Measurements from ENCODE around the gene GLRX3.

Gene GLRX3

DNA sequence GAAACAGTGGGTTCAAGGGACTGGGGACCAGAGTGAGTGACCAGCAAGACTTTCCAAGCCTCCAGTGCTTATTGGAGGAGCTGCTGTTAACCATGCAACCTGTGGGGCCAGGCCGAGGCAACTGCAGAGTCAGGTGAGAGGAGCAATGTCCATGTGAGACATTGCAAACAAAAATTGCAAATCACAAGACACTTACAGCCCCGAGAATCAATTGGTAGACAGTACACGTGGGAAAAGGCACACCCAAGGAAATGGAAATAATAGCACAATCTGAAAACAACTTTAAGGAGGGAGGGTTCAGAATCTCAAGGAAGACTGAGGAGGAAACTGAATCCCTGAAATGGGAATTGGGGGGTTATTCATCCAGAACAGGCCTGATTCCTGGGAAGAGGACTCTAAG, 72.6 kb downstream of the GLRX3 start:
- no peak for DNase-seq (ENCODE audit: low spot score)

DNA sequence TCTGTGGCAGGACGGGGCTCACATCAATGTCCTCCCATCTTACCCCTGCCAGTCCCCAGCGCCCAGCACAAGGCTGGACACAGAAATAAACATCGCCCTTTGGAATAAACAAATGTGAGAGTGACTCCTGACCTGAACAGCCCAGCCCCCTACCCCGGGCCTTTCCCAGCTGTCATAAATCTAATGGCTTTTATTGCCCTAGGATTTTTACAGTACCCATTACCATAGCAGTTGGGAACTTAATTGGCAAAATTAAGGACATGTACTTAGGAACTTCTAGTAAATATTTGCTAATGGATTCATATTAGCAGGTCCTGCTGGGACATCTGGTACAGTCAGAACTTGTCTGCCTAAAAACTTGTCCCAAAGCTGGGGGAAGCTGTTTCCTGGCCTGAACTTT, 76.6 kb downstream of the GLRX3 start:
- DNase-seq (ENCODE audit: low spot score) = no peak

DNA sequence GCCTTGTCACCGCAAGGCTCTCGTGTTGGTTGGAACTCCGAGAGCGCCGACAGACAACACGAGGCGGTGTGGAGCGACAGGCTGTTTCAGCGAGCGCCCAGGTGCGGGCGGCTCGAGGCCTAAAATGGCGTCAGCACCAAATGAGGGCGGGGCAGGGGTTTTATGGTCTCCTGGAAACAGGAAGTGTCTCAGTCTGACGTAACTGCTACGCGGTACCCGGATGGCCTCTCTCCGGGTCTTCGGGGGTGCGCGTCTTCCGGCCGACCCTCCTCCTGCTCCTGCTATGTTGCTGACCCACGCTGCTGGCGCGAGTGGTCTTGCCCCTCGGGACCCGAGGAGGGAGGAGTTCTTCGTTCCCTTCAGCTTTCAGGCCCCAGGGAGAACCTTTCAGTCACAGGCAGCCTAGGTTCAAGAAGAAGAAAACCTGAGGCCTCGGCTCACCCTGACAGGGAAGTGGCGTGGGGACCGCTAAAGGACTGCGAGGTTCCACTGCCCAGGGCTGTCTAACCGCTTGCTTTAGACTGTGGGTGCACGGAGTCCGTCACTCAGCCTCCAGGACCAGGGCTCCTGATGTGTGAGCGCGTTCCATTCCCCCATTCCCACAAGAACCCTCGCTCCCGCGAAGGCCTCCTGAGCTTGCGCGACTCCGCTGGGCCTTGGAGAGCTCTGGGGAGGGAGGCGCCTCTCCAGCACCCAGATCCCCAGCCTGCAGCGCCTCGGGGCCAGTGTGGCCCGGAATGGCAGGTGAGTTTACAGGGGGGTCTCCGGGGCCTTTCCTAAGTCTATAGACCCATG, 77.3 kb downstream of the GLRX3 start:
- no peak for DNase-seq (ENCODE audit: low spot score)

DNA sequence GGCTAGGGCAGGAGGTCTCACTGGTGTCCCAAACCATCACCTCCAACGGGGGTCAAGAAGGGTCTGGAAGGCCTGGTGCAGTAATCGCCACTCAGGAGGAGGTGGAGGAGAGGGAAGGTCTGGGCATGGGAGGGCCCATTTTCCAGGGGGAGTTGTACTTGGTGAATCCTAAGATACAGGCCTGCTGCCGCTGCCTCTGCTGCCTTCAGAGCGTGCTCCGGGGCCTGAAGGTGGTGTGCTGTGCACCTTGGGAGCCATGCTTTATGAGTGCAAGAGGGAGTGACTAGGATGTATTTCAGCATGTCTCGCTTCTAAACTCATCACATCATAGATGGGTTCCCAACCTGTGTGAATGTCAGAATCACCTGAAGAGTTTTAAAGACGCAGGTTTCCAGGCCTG, 78.2 kb downstream of the GLRX3 start:
- no peak for DNase-seq (ENCODE audit: low spot score)

GRCh38 chr10:130215151-130215930, 79.2 kb downstream of the GLRX3 start:
- no peak for DNase-seq (ENCODE audit: low spot score)

DNA sequence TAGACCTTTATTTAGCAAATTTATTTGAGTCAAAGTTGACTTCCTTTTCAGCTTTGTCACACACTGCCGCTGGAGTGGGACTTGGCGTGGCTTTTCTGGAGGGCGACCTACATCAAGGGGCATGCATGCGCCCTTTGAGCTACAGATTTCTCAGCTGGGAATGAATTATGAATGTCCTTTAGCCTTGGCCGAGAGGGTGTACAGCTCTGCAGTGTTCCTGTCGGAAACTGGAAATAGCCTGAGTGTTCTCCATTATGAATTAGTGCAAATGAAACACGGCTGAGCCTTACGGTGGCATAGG, 79.7 kb downstream of the GLRX3 start:
- no peak for DNase-seq (ENCODE audit: low spot score)

- DNase-seq (ENCODE audit: low spot score) = no peak
Observed at GRCh38 chr10:130218181-130218641, 82.0 kb downstream of the GLRX3 start.

GRCh38 chr10:130218936-130219335, 82.7 kb downstream of the GLRX3 start:
- DNase-seq (ENCODE audit: low spot score) = no peak

GRCh38 chr10:130220251-130221185, 84.3 kb downstream of the GLRX3 start:
- DNase-seq (ENCODE audit: low spot score) = no peak

DNA sequence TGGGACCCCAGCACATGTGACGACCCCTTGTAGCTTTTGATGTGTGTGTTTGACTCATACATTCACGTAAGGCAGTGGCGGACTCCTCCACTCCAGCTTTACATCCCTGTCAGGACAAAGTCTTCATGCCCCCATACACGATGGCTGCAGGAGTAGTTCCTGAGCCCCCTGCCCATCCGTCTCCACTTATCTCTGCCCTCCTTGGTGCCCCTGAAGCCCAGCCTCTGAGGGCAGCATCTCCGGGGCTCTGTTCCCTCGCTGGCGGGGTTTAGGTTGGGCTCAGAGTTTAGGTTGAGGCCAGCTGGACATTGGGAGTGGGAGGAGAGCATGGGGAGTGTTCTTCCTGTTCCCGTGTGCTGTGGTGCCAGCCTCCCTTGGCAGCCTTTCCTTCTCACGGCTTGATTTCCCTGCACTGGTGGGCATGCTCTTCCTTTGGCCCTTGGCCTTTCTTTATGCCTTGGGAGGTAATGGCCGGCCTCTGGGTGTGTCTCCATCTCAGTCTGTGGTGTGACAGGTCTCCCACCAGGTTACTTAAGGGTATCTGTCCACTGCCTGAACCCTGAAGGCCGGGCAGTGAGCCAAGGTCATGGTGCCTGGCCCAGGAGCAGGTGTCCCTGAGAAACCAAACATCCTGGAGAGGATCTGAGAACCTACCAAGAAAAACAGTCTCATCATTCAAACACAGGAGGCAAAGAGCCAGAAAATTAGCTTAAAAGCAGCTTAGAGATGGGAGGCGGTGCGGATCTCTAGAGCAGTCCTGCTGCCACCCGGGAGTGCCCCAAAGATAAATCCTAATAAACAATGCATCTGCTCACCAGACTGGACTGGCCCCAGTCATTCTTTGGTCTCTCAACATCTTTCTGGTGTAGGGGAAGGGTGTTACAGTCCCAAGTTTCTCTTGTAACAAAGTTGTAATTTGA, 85.5 kb downstream of the GLRX3 start:
- DNase-seq (ENCODE audit: low spot score) = no peak

DNA sequence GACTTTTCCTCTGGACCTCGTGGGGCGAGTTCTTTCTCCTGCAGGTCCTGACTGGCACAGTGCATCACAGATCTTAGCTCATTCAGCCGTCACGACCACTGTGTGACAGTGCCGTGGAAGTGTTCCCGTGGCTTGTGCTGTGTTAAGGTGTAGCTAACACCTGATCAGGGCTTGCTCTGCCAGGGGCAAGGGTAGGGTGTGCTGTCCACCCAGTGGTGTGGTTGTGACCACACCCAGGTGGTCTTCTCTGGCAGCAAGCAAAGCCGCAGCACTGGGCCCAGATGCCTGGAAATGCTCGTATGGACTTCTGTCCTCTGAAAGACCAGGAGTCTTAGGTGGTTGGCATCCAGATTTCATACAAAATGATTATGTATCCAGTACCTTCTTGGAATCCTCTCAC, 86.2 kb downstream of the GLRX3 start:
- DNase-seq (ENCODE audit: low spot score) = no peak

DNA sequence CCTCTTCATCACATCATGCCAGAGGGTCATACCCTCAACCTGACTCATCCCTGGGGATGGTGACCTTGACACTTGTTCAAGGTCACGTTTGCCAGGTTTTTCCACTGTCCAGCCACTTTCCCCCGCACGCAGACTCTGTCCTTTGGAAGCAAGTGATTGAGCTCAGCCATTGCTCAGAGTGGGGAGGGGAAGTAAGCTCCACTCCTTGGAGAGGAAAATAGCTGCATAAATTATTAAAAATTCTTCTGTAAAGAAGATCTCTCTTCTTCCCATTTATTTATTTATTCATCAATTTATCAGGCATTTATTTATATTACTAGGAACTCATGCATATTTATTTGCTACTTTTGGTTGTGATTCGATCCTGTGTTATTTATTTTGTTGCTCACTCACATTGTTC, 88.0 kb downstream of the GLRX3 start:
- DNase-seq (ENCODE audit: low spot score) = no peak

DNA sequence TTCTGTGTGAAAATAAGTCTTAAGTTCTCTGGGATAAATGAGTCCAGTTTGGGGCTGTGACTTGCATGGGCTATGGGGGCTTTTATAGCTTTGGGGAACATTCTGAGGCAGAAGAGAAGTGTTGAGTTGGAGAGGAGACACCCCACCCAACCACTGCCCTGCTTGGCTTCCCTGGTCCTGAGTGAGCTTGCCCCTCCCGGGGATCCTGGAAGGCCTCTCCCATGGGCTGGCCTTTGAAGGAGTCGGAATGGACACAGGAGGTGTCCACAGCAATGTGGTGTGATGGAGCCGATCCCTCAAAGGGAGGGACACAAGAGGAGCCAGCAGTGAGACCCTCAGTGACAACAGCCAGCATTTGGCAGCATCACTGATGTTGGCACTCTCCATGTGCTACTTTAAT, 89.8 kb downstream of the GLRX3 start:
- DNase-seq (ENCODE audit: low spot score) = no peak

DNA sequence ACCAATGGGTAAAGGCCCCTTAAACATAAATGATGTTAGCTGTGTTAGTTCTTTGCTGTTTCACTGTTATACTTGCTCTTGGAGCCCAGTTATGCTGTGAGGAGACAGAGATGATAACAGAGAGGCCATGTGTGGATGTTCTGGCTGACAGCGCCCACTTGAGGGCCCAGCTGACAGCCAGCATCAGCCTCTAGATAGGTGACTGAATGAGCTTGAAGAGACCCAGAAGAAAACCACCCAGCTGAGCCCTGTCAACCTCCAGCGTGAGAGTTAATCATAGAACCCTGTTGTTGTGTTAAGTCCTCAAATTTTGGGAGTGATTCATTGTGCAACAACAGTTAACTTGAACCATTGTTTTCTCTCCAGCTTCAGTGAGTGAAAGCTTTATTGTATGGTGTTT, 91.7 kb downstream of the GLRX3 start:
- DNase-seq (ENCODE audit: low spot score) = no peak

Data from SW480 (cell line).